Bronchial epithelial cell (primary cell): ENCODE data around the gene PCNX2. TPM values are rescaled to one million over a fixed set of nuclear protein-coding genes. Genes with fewer than 3 reads are reported as not detected.
"Not testable (repeated sequence)": the region's sequence is repeated elsewhere in the genome, so short reads cannot be mapped to it uniquely, and the experiment has no call there.

ENCODE experiments used
- DNase-seq: peaks from one replicate; pipeline ENCODE4 v3.0.0-alpha.2; 2010; ENCODE audit warnings: low read depth
- FAIRE-seq: peaks from 2 replicates; lab custom pipeline; 2011; peaks lifted over from hg19 to GRCh38; lab: Jason Lieb, UNC
- H3K27me3 ChIP-seq: 2 replicates; pipeline ENCODE4 v1.5.1; 2011; ENCODE audit warnings: low read length; ENCODE audit not compliant: control insufficient read depth, insufficient read depth
- H3K36me3 ChIP-seq: 2 replicates; pipeline ENCODE4 v1.5.1; 2011; ENCODE audit warnings: low read length; ENCODE audit not compliant: control insufficient read depth, insufficient read depth
- H3K4me3 ChIP-seq: 2 replicates; pipeline ENCODE4 v1.5.1; 2011; ENCODE audit warnings: mild to moderate bottlenecking, low read depth, low read length, control low read depth
- total RNA-seq: library from RNA; depleted of rRNA; stranded (reverse); fragments of >200 nt; gene quantifications from 2 replicates; pipeline ENCODE4 v1.2.1, GENCODE V29; 2014
- TF ChIP-seq, protein P1 (sequence below): IDR thresholded peaks from 2 replicates; pipeline ENCODE4 v1.5.1; 2011; ENCODE audit warnings: mild to moderate bottlenecking, moderate library complexity, low read length, control low read depth, inconsistent platforms; ENCODE audit not compliant: insufficient read depth, severe bottlenecking

Gene PCNX2
- total RNA-seq, 1 donor from 2014 or later: 30.3 TPM

DNA sequence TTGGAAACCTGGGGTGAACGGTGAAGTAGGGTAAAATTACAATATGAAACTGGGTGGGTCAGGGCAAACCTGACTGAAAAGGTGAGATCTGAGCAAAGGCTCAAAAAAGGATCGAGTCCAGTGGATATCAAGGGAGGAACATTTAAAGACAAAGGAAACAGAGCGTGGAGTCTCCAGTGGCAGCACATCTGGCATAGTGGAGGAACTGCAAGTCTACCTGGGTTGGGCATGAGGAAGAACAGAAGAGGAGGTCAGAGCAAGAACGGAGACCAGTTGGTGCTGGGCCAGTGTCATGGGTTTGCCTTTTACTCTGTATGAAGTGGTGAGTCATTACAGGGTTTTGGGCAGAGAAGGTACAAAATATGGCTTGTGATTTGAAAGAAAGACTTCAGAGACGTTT, 181.4 kb downstream of the PCNX2 start:
- Histone ChIP-seq H3K36me3 (no peaks in the 10 kb centered on the region), H3K27me3 (no peaks in the 10 kb centered on the region), H3K4me3 (no peak overlapping the region)
- TF ChIP-seq, protein P1, sequence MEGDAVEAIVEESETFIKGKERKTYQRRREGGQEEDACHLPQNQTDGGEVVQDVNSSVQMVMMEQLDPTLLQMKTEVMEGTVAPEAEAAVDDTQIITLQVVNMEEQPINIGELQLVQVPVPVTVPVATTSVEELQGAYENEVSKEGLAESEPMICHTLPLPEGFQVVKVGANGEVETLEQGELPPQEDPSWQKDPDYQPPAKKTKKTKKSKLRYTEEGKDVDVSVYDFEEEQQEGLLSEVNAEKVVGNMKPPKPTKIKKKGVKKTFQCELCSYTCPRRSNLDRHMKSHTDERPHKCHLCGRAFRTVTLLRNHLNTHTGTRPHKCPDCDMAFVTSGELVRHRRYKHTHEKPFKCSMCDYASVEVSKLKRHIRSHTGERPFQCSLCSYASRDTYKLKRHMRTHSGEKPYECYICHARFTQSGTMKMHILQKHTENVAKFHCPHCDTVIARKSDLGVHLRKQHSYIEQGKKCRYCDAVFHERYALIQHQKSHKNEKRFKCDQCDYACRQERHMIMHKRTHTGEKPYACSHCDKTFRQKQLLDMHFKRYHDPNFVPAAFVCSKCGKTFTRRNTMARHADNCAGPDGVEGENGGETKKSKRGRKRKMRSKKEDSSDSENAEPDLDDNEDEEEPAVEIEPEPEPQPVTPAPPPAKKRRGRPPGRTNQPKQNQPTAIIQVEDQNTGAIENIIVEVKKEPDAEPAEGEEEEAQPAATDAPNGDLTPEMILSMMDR: peak; percentile 7
- DNase-seq (peak; percentile 77), FAIRE-seq (no peak)

DNA sequence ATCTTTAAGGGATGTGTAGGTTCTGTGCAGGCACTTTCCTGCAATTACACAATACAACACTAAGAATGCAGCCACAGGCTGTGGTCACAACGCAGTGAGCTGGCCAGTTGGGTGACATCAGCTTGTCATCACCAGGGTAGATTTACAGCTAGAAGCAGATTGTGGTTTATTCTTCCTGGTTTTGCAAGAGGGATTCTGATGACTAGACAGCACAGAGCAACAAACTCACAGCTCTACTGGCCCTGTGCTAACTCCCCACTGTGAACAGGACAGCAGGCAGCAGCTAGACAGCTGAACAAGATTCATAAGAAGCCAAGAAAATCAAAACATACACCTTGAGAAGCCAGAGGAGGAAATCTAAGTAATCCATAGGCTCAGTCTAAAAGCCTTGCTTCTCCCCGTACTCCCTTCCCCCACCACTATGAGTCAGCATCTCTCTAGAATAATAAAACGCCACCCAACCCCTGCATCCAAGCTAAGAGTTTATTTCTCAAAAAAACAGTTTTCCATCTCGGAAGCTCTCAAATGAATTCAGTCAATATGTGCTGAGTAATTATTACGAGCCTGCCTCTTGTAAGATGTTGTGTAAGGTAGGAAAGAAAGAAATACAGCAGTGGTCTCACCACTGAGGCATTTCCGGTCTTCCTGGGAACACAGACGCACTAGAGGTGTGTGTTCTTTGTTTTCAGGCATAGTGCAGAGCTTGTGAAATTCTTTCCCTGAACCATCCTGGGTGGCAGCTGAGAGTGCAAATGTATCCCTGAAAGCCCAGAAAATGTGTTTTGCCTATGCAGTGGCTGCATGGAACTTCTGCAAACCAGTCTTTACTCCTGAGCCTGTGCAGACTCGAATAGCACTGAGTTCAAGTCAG, 182.3 kb downstream of the PCNX2 start:
- FAIRE-seq (peak; percentile 100), DNase-seq (peak; percentile 100)
- TF ChIP-seq, protein P1: no peak
- H3K36me3 ChIP-seq: no peaks in the 10 kb centered on the region
- no peaks in the 10 kb centered on the region for H3K27me3 ChIP-seq
- no peak overlapping the region for H3K4me3 ChIP-seq

GRCh38 chr1:233112186-233113008, 183.1 kb downstream of the PCNX2 start:
- TF ChIP-seq, protein P1: no peak
- no peak overlapping the region for H3K4me3 ChIP-seq
- H3K36me3 ChIP-seq: no peaks in the 10 kb centered on the region
- no peaks in the 10 kb centered on the region for H3K27me3 ChIP-seq
- FAIRE-seq (no peak), DNase-seq (peak; percentile 28)

DNA sequence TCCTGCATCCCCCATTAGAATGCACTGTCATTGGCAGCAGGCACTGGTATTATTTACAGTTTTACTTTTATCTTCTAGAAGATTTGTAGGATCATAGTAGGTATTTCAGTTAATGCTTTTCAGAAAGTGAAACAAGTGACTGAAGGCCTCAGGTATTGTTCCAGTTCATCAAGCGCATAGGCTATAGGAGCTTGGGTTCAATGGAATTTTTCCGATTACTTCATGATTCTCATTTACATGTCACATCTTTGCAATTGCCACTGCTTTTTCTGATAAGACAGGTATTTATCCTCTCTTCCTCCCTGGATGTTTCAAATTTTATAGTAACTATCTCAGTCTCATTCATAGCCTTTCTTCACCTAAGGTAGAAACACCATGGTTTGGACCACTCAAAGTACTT, 183.8 kb downstream of the PCNX2 start:
- Histone ChIP-seq H3K36me3 (no peaks in the 10 kb centered on the region), H3K4me3 (no peak overlapping the region), H3K27me3 (no peaks in the 10 kb centered on the region)
- FAIRE-seq (no peak), DNase-seq (no peak)
- TF ChIP-seq, protein P1: no peak

GRCh38 chr1:233109096-233109495, 186.4 kb downstream of the PCNX2 start:
- DNase-seq: peak; percentile 21
- TF ChIP-seq, protein P1: no peak
- Histone ChIP-seq H3K27me3 (no peaks in the 10 kb centered on the region), H3K36me3 (peaks cover 1% of the 10 kb centered on the region), H3K4me3 (no peak overlapping the region)
- FAIRE-seq: no peak

DNA sequence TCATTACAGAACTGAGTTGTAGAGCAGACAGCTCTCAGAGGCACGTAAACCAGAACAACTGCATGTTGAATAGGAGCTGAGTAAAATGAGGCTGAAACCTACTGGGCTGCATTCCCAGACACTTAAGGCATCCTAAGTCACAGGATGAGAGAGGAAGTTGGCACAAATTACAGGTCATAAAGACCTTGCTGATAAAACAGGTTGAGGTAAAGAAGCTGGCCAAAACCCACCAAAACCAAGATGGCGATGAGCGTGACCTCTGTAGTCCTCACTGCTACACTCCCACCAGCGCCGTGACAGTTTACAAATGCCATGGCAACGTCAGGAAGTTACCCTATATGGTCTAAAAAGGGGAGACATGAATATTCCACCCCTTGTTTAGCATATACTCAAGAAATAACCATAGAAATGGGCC, 187.8 kb downstream of the PCNX2 start:
- not testable (repeated sequence) for FAIRE-seq, H3K36me3 ChIP-seq, H3K27me3 ChIP-seq, H3K4me3 ChIP-seq
- peak; percentile 91 for DNase-seq
